Neural crest cell (in vitro differentiated cells): ENCODE measurements around the gene ARSH. TPM values are rescaled to one million over a fixed set of nuclear protein-coding genes. Genes with fewer than 3 reads are reported as not detected.
"Not testable (repeated sequence)": the region's sequence is repeated elsewhere in the genome, so short reads cannot be mapped to it uniquely, and the experiment has no call there.

Experiments used
- DNase-seq: peaks from one replicate; pipeline ENCODE4 v3.0.0; 2021; ENCODE audit warnings: low read depth, mixed read lengths, low spot score
- H3K27ac Mint-ChIP-seq: one replicate; pipeline ENCODE4 v1.8.0; 2021; ENCODE audit warnings: mild to moderate bottlenecking, mixed read lengths; ENCODE audit not compliant: unreplicated experiment
- H3K27me3 Mint-ChIP-seq: 2 replicates; pipeline ENCODE4 v1.8.0; 2021; ENCODE audit warnings: low read depth, mild to moderate bottlenecking, mixed read lengths
- H3K36me3 Mint-ChIP-seq: 2 replicates; pipeline ENCODE4 v1.8.0; 2021; ENCODE audit warnings: low read depth, mild to moderate bottlenecking, mixed read lengths
- H3K4me1 Mint-ChIP-seq: 2 replicates; pipeline ENCODE4 v1.8.0; 2021; ENCODE audit warnings: mixed read lengths
- H3K4me3 Mint-ChIP-seq: one replicate; pipeline ENCODE4 v1.8.0; 2021; ENCODE audit warnings: mild to moderate bottlenecking, mixed read lengths
- H3K9me3 Mint-ChIP-seq: 2 replicates; pipeline ENCODE4 v1.8.0; 2021; ENCODE audit warnings: mixed read lengths
- CTCF ChIP-seq: fragments of 200-600 bp; sonication (generic); conservative IDR thresholded peaks from 2 replicates; pipeline ENCODE4 v1.5.0; 2021; ENCODE audit warnings: antibody characterized with exemption, mild to moderate bottlenecking
- total RNA-seq: library from RNA; stranded (reverse); gene quantifications from 2 replicates; pipeline ENCODE4 v1.2.1, GENCODE V29; 2021

ARSH gene
- total RNA-seq, 1 donor from 2014 or later: not detected

- no peaks in the 10 kb centered on the region for H3K27me3 Mint-ChIP-seq
- no peaks in the 10 kb centered on the region for H3K9me3 Mint-ChIP-seq
- H3K36me3 Mint-ChIP-seq: no peaks in the 10 kb centered on the region
- no peak for TF ChIP-seq CTCF
- peaks cover 41% of the 10 kb centered on the region for H3K4me1 Mint-ChIP-seq
- no peak for DNase-seq
- H3K4me3 Mint-ChIP-seq: no peak overlapping the region
- no peak overlapping the region for H3K27ac Mint-ChIP-seq
Observed at GRCh38 chrX:2972391-2972790, 34.0 kb upstream of the ARSH start.

GRCh38 chrX:2974961-2975360 is 31.4 kb upstream of the ARSH start:
- no peaks in the 10 kb centered on the region for H3K27me3 Mint-ChIP-seq
- H3K4me1 Mint-ChIP-seq: peaks cover 17% of the 10 kb centered on the region
- H3K36me3 Mint-ChIP-seq: no peaks in the 10 kb centered on the region
- no peak overlapping the region for H3K4me3 Mint-ChIP-seq
- no peak overlapping the region for H3K27ac Mint-ChIP-seq
- no peak for TF ChIP-seq CTCF
- DNase-seq: no peak
- H3K9me3 Mint-ChIP-seq: no peaks in the 10 kb centered on the region

- not testable (repeated sequence) for H3K27me3 Mint-ChIP-seq, H3K36me3 Mint-ChIP-seq, H3K4me1 Mint-ChIP-seq, H3K4me3 Mint-ChIP-seq, DNase-seq, H3K27ac Mint-ChIP-seq
- H3K9me3 Mint-ChIP-seq: peaks cover 13% of the 10 kb centered on the region
Observed at GRCh38 chrX:2978639-2979038, 27.7 kb upstream of the ARSH start.

- Mint-ChIP-seq H3K4me1 (no peaks in the 10 kb centered on the region), H3K36me3 (peaks cover 5% of the 10 kb centered on the region), H3K9me3 (peaks cover 13% of the 10 kb centered on the region), H3K27ac (no peak overlapping the region), H3K4me3 (no peak overlapping the region), H3K27me3 (peaks cover 3% of the 10 kb centered on the region)
- no peak for DNase-seq
- TF ChIP-seq CTCF: no peak
Observed at GRCh38 chrX:2984342-2984741, 22.0 kb upstream of the ARSH start.

- peaks cover 3% of the 10 kb centered on the region for H3K27me3 Mint-ChIP-seq
- TF ChIP-seq CTCF: no peak
- no peak overlapping the region for H3K4me3 Mint-ChIP-seq
- H3K36me3 Mint-ChIP-seq: no peaks in the 10 kb centered on the region
- DNase-seq: no peak
- H3K9me3 Mint-ChIP-seq: no peaks in the 10 kb centered on the region
- no peaks in the 10 kb centered on the region for H3K4me1 Mint-ChIP-seq
- no peak overlapping the region for H3K27ac Mint-ChIP-seq
Observed at GRCh38 chrX:2989565-2989964, 16.8 kb upstream of the ARSH start.

- H3K9me3 Mint-ChIP-seq: peaks cover 26% of the 10 kb centered on the region
- no peak for DNase-seq
- no peak for TF ChIP-seq CTCF
- peaks cover 15% of the 10 kb centered on the region for H3K36me3 Mint-ChIP-seq
- H3K4me3 Mint-ChIP-seq: no peak overlapping the region
- no peak overlapping the region for H3K27ac Mint-ChIP-seq
- H3K4me1 Mint-ChIP-seq: no peaks in the 10 kb centered on the region
- no peaks in the 10 kb centered on the region for H3K27me3 Mint-ChIP-seq
Observed at GRCh38 chrX:3010532-3010931, 4.2 kb downstream of the ARSH start.
